ENCODE results near the gene IPP. TPM values are rescaled to one million over a fixed set of nuclear protein-coding genes. Genes with fewer than 3 reads are reported as not detected.

IPP gene
- polyA plus RNA-seq, 1 experiment, result 4.4 TPM

- no peak overlapping the region for H3K4me3 ChIP-seq (ENCODE audit: low read depth, low read length)
These were observed 39.1 kb upstream of the IPP start for GRCh38 chr1:45789601-45790000.

GRCh38 chr1:45787905-45788304, 37.5 kb upstream of the IPP start:
- Histone ChIP-seq H3K4me3 (ENCODE audit: low read depth, low read length) (no peak overlapping the region), H3K27me3 (ENCODE audit: control insufficient read depth, insufficient read depth, low read length) (peaks cover under 1% of the 10 kb centered on the region), H3K36me3 (ENCODE audit: control insufficient read depth, insufficient read depth, low read length) (no peaks in the 10 kb centered on the region)
- POLR2A ChIA-PET, result no interaction called here
- CTCF ChIA-PET, result no interaction called here
- no peak for DNase-seq (ENCODE audit: low read depth)
- no peak for TF ChIP-seq CTCF (IDR thresholded peaks at IDR 0.05; ENCODE audit: insufficient read depth, low read depth, low read length)

More at GRCh38 chr1:45789601-45790000, 39.1 kb upstream of the IPP start:
- TF ChIP-seq CTCF (IDR thresholded peaks at IDR 0.05; ENCODE audit: insufficient read depth, low read depth, low read length), result no peak
- ChIA-PET CTCF (no interaction called here), POLR2A (no interaction called here)
- no peaks in the 10 kb centered on the region; the same call in none of the 2 replicates for H3K27me3 ChIP-seq (ENCODE audit: control insufficient read depth, insufficient read depth, low read length)
- no peak for DNase-seq (ENCODE audit: low read depth)
- no peaks in the 10 kb centered on the region for H3K36me3 ChIP-seq (ENCODE audit: control insufficient read depth, insufficient read depth, low read length)

- DNase-seq (ENCODE audit: low read depth), result no peak
- Histone ChIP-seq H3K4me3 (ENCODE audit: low read depth, low read length) (no peak overlapping the region), H3K36me3 (ENCODE audit: control insufficient read depth, insufficient read depth, low read length) (no peaks in the 10 kb centered on the region), H3K27me3 (ENCODE audit: control insufficient read depth, insufficient read depth, low read length) (peaks cover 2% of the 10 kb centered on the region)
- TF ChIP-seq CTCF (IDR thresholded peaks at IDR 0.05; ENCODE audit: insufficient read depth, low read depth, low read length), result no peak
- POLR2A ChIA-PET, result no interaction called here
- CTCF ChIA-PET, result no interaction called here
These were observed 35.1 kb upstream of the IPP start for GRCh38 chr1:45785583-45785982.

GRCh38 chr1:45775794-45776193, 25.3 kb upstream of the IPP start:
- no peak for TF ChIP-seq CTCF (IDR thresholded peaks at IDR 0.05; ENCODE audit: insufficient read depth, low read depth, low read length)
- Histone ChIP-seq H3K36me3 (ENCODE audit: control insufficient read depth, insufficient read depth, low read length) (no peaks in the 10 kb centered on the region), H3K27me3 (ENCODE audit: control insufficient read depth, insufficient read depth, low read length) (no peaks in the 10 kb centered on the region), H3K4me3 (ENCODE audit: low read depth, low read length) (no peak overlapping the region)
- ChIA-PET POLR2A (no interaction called here), CTCF (interaction anchor here (1.0 kb wide), 1 partner anchor 10 kb away, joined by 3 read pairs; no protein-coding TSS in a partner anchor)
- DNase-seq (ENCODE audit: low read depth), result no peak

GRCh38 chr1:45772971-45773370, 22.5 kb upstream of the IPP start:
- no peaks in the 10 kb centered on the region for H3K27me3 ChIP-seq (ENCODE audit: control insufficient read depth, insufficient read depth, low read length)
- DNase-seq (ENCODE audit: low read depth), result no peak
- H3K4me3 ChIP-seq (ENCODE audit: low read depth, low read length), result no peak overlapping the region
- H3K36me3 ChIP-seq (ENCODE audit: control insufficient read depth, insufficient read depth, low read length), result no peaks in the 10 kb centered on the region
- CTCF ChIA-PET, result no interaction called here
- POLR2A ChIA-PET, result interaction anchor here (0.6 kb wide), 1 partner anchor 29 kb away, joined by 8 read pairs; no protein-coding TSS in a partner anchor
- no peak for TF ChIP-seq CTCF (IDR thresholded peaks at IDR 0.05; ENCODE audit: insufficient read depth, low read depth, low read length)
